Mucosa of descending colon (tissue), 3 donors: Measurements from ENCODE around the gene COL25A1. TPM values are rescaled to one million over a fixed set of nuclear protein-coding genes. Genes with fewer than 3 reads are reported as not detected.

Experiments used
- ATAC-seq: fragments of 200-7000 bp; cut with Tn5 transposase; one replicate; pipeline ENCODE4 v1.9.1; 2020; ENCODE audit warnings: mild to moderate bottlenecking, moderate library complexity
- DNase-seq, 3 donors: peaks; one replicate each; pipeline ENCODE4 v3.0.0-alpha.2; 2020
- H3K36me3 ChIP-seq: fragments of 200-600 bp; one replicate; pipeline ENCODE4 v1.8.0; 2021; ENCODE audit warnings: low read depth, mild to moderate bottlenecking
- H3K4me1 ChIP-seq: fragments of 200-600 bp; one replicate; pipeline ENCODE4 v1.8.0; 2021; ENCODE audit warnings: low read depth, mild to moderate bottlenecking
- H3K4me3 ChIP-seq: fragments of 200-600 bp; one replicate; pipeline ENCODE4 v1.8.0; 2021; ENCODE audit warnings: mild to moderate bottlenecking
- H3K9me3 ChIP-seq: fragments of 200-600 bp; one replicate; pipeline ENCODE4 v1.8.0; 2021; ENCODE audit warnings: mild to moderate bottlenecking
- CTCF ChIP-seq: fragments of 200-600 bp; IDR thresholded peaks from one replicate; pipeline ENCODE4 v1.8.0; 2022; ENCODE audit warnings: antibody characterized with exemption, mild to moderate bottlenecking
- intact Hi-C, 2 donors: fragments of 100-400 bp; cut with DNase I in 1 of 2; cut with micrococcal nuclease in 1 of 2; formaldehyde crosslinking; loops; one replicate each; pipeline versions ENCODE4 v1.11.0 to v1.11.1; 2022; cut with DNase I, micrococcal nuclease
- total RNA-seq, 3 donors: library from RNA; stranded (reverse); fragmentation: NEBNext Ultra II Directional in 2 of 3; extraction: Animal tissue kit (Norgen Biotek cat#: 25700) in 2 of 3; gene quantifications; one replicate each; pipeline versions ENCODE4 v1.2.1 to v1.2.4, GENCODE V29; 2021 to 2023
- donor health status: DM: no; HTN: no; CAD: no; lungs with moderate emphysema.
- donor health status: DM: no; HTN: no; CAD: no.
- donor health status: DM: no; HTN: yes; CAD: no.

COL25A1 gene
- total RNA-seq, 3 donors from 2014 or later: 0.12 to 0.35 (median 0.14) TPM

- H3K9me3 ChIP-seq: no peaks in the 10 kb centered on the region
- intact Hi-C loops: no loop called here
- H3K36me3 ChIP-seq: no peaks in the 10 kb centered on the region
- TF ChIP-seq CTCF: no peak
- DNase-seq (no peak), ATAC-seq (no peak)
- no peak overlapping the region for H3K4me3 ChIP-seq
- H3K4me1 ChIP-seq: no peaks in the 10 kb centered on the region
Observed at GRCh38 chr4:109206620-109207019, 95.8 kb downstream of the COL25A1 start.

GRCh38 chr4:109205186-109205585, 97.3 kb downstream of the COL25A1 start:
- no peaks in the 10 kb centered on the region for H3K4me1 ChIP-seq
- intact Hi-C loops: no loop called here
- H3K4me3 ChIP-seq: no peak overlapping the region
- ATAC-seq: no peak
- no peaks in the 10 kb centered on the region for H3K36me3 ChIP-seq
- no peak for DNase-seq
- no peaks in the 10 kb centered on the region for H3K9me3 ChIP-seq
- TF ChIP-seq CTCF: no peak

- no peak for TF ChIP-seq CTCF
- no peaks in the 10 kb centered on the region for H3K9me3 ChIP-seq
- no peaks in the 10 kb centered on the region for H3K36me3 ChIP-seq
- intact Hi-C loops: no loop called here
- no peak overlapping the region for H3K4me3 ChIP-seq
- no peaks in the 10 kb centered on the region for H3K4me1 ChIP-seq
- DNase-seq (no peak), ATAC-seq (no peak)
Observed at GRCh38 chr4:109199585-109199984, 102.9 kb downstream of the COL25A1 start.

GRCh38 chr4:109195646-109196045, 106.8 kb downstream of the COL25A1 start:
- ATAC-seq (no peak), DNase-seq (no peak)
- H3K9me3 ChIP-seq: no peaks in the 10 kb centered on the region
- no peaks in the 10 kb centered on the region for H3K36me3 ChIP-seq
- H3K4me1 ChIP-seq: no peaks in the 10 kb centered on the region
- intact Hi-C loops: no loop called here
- no peak for TF ChIP-seq CTCF
- no peak overlapping the region for H3K4me3 ChIP-seq

- no peak overlapping the region for H3K4me3 ChIP-seq
- ATAC-seq: no peak
- H3K9me3 ChIP-seq: no peaks in the 10 kb centered on the region
- intact Hi-C loops: no loop called here
- no peaks in the 10 kb centered on the region for H3K4me1 ChIP-seq
- no peak for DNase-seq
- TF ChIP-seq CTCF: no peak
- H3K36me3 ChIP-seq: no peaks in the 10 kb centered on the region
Observed at GRCh38 chr4:109191216-109191615, 111.2 kb downstream of the COL25A1 start.

GRCh38 chr4:109186458-109186945, 116.0 kb downstream of the COL25A1 start:
- H3K36me3 ChIP-seq: no peaks in the 10 kb centered on the region
- no peak for TF ChIP-seq CTCF
- no peak for DNase-seq
- ATAC-seq: no peak
- no peaks in the 10 kb centered on the region for H3K9me3 ChIP-seq
- no peak overlapping the region for H3K4me3 ChIP-seq
- H3K4me1 ChIP-seq: no peaks in the 10 kb centered on the region
- intact Hi-C loops: no loop called here
